DND-41 (cell line): Measurements from ENCODE around the gene BTBD18.
A peak's percentile ranks its signal among the peaks of the same experiment; 100 is the strongest.

Experiments used
- ATAC-seq: fragments of 200-7000 bp; cut with Tn5 transposase; 3 replicates; pipeline ENCODE4 v1.9.1; 2021; ENCODE audit warnings: low read depth; ENCODE audit not compliant: insufficient read depth
- DNase-seq: peaks from one replicate; pipeline ENCODE4 v3.0.0-alpha.2; 2020
- H2AFZ ChIP-seq: 2 replicates; pipeline ENCODE4 v1.6.0; 2012; ENCODE audit warnings: low read depth, low read length
- H3K27ac ChIP-seq: 2 replicates; pipeline ENCODE4 v1.5.1; 2012; ENCODE audit warnings: low read length, inconsistent platforms
- H3K27me3 ChIP-seq: fragments of 200-600 bp; sonication (generic); 2 replicates; pipeline ENCODE4 v1.6.0; 2012; ENCODE audit warnings: low read length, mild to moderate bottlenecking, inconsistent platforms; ENCODE audit not compliant: insufficient read depth, poor library complexity
- H3K36me3 ChIP-seq: 2 replicates; pipeline ENCODE4 v1.5.1; 2012; ENCODE audit warnings: low read length, inconsistent platforms; ENCODE audit not compliant: insufficient read depth
- H3K4me1 ChIP-seq: 2 replicates; pipeline ENCODE4 v1.5.1; 2012; ENCODE audit warnings: mild to moderate bottlenecking, low read length; ENCODE audit not compliant: insufficient read depth
- H3K4me2 ChIP-seq: 2 replicates; pipeline ENCODE4 v1.6.0; 2012; ENCODE audit warnings: mild to moderate bottlenecking, moderate library complexity, low read length, inconsistent platforms; ENCODE audit not compliant: insufficient read depth
- H3K4me3 ChIP-seq, 2 experiments: fragments of 200-600 bp in 1 of 2; shearing (Covaris generic) in 1 of 2; 2 replicates each; pipeline ENCODE4 v1.5.1; 2012 to 2016; ENCODE audit warnings: inconsistent platforms in 2 of 2, low read length in 2 of 2, mild to moderate bottlenecking in 2 of 2, low read depth in 1 of 2, moderate library complexity in 1 of 2
- H3K79me2 ChIP-seq: 2 replicates; pipeline ENCODE4 v1.6.0; 2012; ENCODE audit warnings: low read length, inconsistent platforms; ENCODE audit not compliant: insufficient read depth
- H3K9ac ChIP-seq: 2 replicates; pipeline ENCODE4 v1.6.0; 2012; ENCODE audit warnings: low read depth, mild to moderate bottlenecking, inconsistent platforms, low read length, moderate library complexity
- H3K9me3 ChIP-seq: 2 replicates; pipeline ENCODE4 v1.5.1; 2012; ENCODE audit warnings: low read length, moderate library complexity, mild to moderate bottlenecking, inconsistent platforms; ENCODE audit not compliant: insufficient read depth, severe bottlenecking
- H4K20me1 ChIP-seq: 2 replicates; pipeline ENCODE4 v1.6.0; 2012; ENCODE audit warnings: low read length; ENCODE audit not compliant: insufficient read depth
- CTCF ChIP-seq: IDR thresholded peaks from 2 replicates; pipeline ENCODE4 v1.5.1; 2012; ENCODE audit warnings: borderline replicate concordance, low read length, moderate library complexity, mild to moderate bottlenecking; ENCODE audit not compliant: poor library complexity, severe bottlenecking; ENCODE audit errors: extremely low read depth
- EZH2 ChIP-seq: IDR thresholded peaks from 3 replicates; pipeline ENCODE4 v1.6.1; 2012; ENCODE audit warnings: borderline replicate concordance, low read depth, mild to moderate bottlenecking, moderate library complexity, low read length, inconsistent platforms; ENCODE audit not compliant: severe bottlenecking

Gene BTBD18

DNA sequence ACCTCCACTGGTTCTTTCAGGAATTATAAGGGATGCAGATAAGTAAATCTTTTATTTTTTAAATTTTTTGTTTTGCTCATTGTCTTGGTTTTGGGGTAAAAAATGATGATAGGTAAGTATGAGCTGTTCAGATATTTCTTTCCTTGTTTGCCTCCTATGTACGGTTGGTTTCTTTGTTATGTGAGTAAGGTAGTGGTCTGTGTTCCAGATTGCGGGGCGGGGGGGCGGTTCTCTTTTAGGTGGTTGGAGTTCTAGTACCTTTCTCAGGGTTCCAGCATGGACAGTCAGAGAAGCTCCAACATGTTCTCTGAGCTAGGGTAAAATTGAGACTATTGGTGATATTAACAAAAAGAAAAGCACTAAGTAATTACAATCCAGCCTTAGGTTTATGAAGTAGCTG, 12.4 kb upstream of the BTBD18 start:
- Histone ChIP-seq H3K79me2 (peaks cover 53% of the 10 kb centered on the region), H3K4me3 (peak overlapping the region in 1 of 2 experiments; percentile 53; a peak in 1 of 4 replicates), H4K20me1 (no peaks in the 10 kb centered on the region), H3K27ac (no peak overlapping the region), H3K4me1 (peaks cover 11% of the 10 kb centered on the region; the same call in 1 of the 2 replicates), H3K9ac (0 out of 2 replicates have a peak overlapping the region, but pooled peaks have one; percentile 1), H3K27me3 (no peaks in the 10 kb centered on the region), H3K4me2 (peak overlapping the region; percentile 57; the same call in 1 of the 2 replicates), H3K9me3 (no peaks in the 10 kb centered on the region), H3K36me3 (no peaks in the 10 kb centered on the region), H2AFZ (no peak overlapping the region)
- DNase-seq = no peak
- ATAC-seq = no peak
- no peak for TF ChIP-seq EZH2
- TF ChIP-seq CTCF = no peak

DNA sequence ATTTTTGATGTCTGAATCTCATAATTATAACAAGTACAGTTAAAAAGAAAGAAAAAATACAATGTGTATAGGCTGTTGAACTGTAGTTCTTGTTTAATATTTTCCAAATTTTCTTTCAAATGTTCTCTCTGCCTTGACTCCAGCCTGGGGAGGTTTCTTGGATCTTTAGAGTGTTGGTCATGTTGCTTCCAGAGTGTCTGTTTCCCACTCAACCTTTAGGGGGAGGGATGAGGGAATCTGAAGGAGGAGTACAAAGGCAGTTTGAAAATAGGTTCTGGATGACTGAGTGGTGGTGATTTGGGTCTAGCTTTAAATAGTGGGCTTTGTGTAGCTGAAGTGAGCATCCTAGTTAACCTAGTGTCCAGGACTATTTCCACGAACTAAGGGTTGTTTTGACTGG, 11.9 kb upstream of the BTBD18 start:
- ATAC-seq (no peak; the same call in 2 of the 3 replicates), DNase-seq (no peak)

GRCh38 chr11:57762235-57762861, 10.7 kb upstream of the BTBD18 start:
- Histone ChIP-seq H3K9ac (peak overlapping the region; percentile 54), H3K4me2 (peak overlapping the region; percentile 57; the same call in 1 of the 2 replicates), H3K79me2 (peaks cover 51% of the 10 kb centered on the region)

More for the DNA sequence above, 11.9 kb upstream of the BTBD18 start:
- H3K4me1 ChIP-seq = peaks cover 11% of the 10 kb centered on the region; the same call in 1 of the 2 replicates
- H3K36me3 ChIP-seq = no peaks in the 10 kb centered on the region
- H3K4me3 ChIP-seq = peak overlapping the region in 1 of 2 experiments; percentile 53; a peak in 2 of 4 replicates
- no peaks in the 10 kb centered on the region for H3K27me3 ChIP-seq
- H3K9me3 ChIP-seq = no peaks in the 10 kb centered on the region
- H2AFZ ChIP-seq = no peak overlapping the region
- no peaks in the 10 kb centered on the region for H4K20me1 ChIP-seq
- H3K27ac ChIP-seq = no peak overlapping the region
- H3K4me2 ChIP-seq = peak overlapping the region; percentile 57; the same call in 1 of the 2 replicates
- no peak for TF ChIP-seq CTCF
- no peak for TF ChIP-seq EZH2
- peaks cover 53% of the 10 kb centered on the region for H3K79me2 ChIP-seq
- peak overlapping the region; percentile 54; the same call in 1 of the 2 replicates for H3K9ac ChIP-seq

More at GRCh38 chr11:57762235-57762861, 10.7 kb upstream of the BTBD18 start:
- peak overlapping the region; percentile 6; the same call in 1 of the 2 replicates for H3K27ac ChIP-seq
- H4K20me1 ChIP-seq = no peaks in the 10 kb centered on the region
- DNase-seq (no peak), ATAC-seq (no peak)
- H3K4me1 ChIP-seq = peaks cover 11% of the 10 kb centered on the region; the same call in 1 of the 2 replicates
- H3K9me3 ChIP-seq = no peaks in the 10 kb centered on the region
- TF ChIP-seq CTCF (no peak), EZH2 (no peak)
- no peaks in the 10 kb centered on the region for H3K27me3 ChIP-seq
- no peaks in the 10 kb centered on the region for H3K36me3 ChIP-seq
- 0 out of 2 replicates have a peak overlapping the region, but pooled peaks have one; percentile 41 for H2AFZ ChIP-seq
- peak overlapping the region; percentile 27 to 53; a peak in 3 of 4 replicates for H3K4me3 ChIP-seq
